HFFc6 (cell line): ENCODE data around the gene FBXL13. TPM values are rescaled to one million over a fixed set of nuclear protein-coding genes. Genes with fewer than 3 reads are reported as not detected.

Source experiments
- DNase-seq: peaks from one replicate; pipeline ENCODE4 v3.0.0-alpha.2; 2018
- H3K27ac Mint-ChIP-seq: 2 replicates; pipeline ENCODE4 v1.8.0; 2020; ENCODE audit warnings: mild to moderate bottlenecking, mixed read lengths
- H3K27me3 Mint-ChIP-seq: 2 replicates; pipeline ENCODE4 v1.8.0; 2021; ENCODE audit warnings: mild to moderate bottlenecking, moderate library complexity, mixed read lengths; ENCODE audit not compliant: insufficient read depth
- H3K36me3 Mint-ChIP-seq: 2 replicates; pipeline ENCODE4 v1.8.0; 2021; ENCODE audit warnings: low read depth, mixed read lengths
- H3K4me1 Mint-ChIP-seq: 2 replicates; pipeline ENCODE4 v1.8.0; 2020; ENCODE audit warnings: low read depth, mixed read lengths
- H3K4me3 Mint-ChIP-seq: 2 replicates; pipeline ENCODE4 v1.8.0; 2020; ENCODE audit warnings: mild to moderate bottlenecking, moderate library complexity, mixed read lengths
- H3K9me3 Mint-ChIP-seq: 2 replicates; pipeline ENCODE4 v1.8.0; 2020; ENCODE audit warnings: mild to moderate bottlenecking, mixed read lengths
- total RNA-seq, 6 experiments: library from RNA; stranded (reverse); fragmentation: NEBNext Ultra II Directional; extraction: Animal tissue kit (Norgen Biotek cat#: 25700); gene quantifications; 2 replicates in 1 of 6; 3 replicates in 5 of 6; pipeline ENCODE4 v1.2.3, GENCODE V29; 2021
- TF ChIP-seq, protein P1 (sequence below): fragments of 200-600 bp; sonication (generic); IDR thresholded peaks from 2 replicates; pipeline ENCODE4 v1.5.0; 2021; ENCODE audit warnings: antibody characterized with exemption, mild to moderate bottlenecking

Gene FBXL13
- total RNA-seq, 6 experiments from 2014 or later: 0.43 to 0.74 (median 0.56) TPM

DNA sequence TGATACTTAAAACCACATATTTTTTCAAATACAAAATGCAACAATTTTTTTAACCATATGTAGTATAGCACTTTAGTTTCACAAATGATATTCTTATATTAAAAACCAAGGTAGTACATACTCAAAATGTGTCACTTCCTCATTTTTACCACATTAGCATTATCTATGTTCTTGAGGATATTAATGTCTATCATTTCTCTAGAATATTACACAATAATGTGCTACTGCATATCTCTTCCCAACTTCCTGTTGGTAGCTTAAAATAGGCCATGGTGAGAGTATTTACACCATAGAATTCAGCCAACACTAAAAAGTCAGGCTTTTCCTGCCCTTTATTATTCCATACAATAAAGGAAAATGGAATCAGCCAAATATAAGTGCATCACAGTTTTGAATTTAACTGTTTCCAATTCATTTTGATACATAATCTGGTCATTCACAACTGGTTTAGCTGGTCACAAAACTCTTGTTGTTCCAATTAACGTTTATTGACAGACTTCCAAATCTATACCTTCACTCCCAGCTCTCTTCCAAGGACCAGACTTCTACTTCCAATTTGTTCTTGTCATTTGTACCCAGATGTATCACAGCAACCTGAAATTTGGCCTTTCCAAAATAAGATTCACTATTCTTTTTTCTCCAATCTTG, 181.8 kb downstream of the FBXL13 start:
- H3K4me1 Mint-ChIP-seq: peaks cover 89% of the 10 kb centered on the region
- H3K4me3 Mint-ChIP-seq: peak overlapping the region; percentile 45
- H3K36me3 Mint-ChIP-seq: no peaks in the 10 kb centered on the region
- H3K27ac Mint-ChIP-seq: peak overlapping the region; percentile 66
- TF ChIP-seq, protein P1, sequence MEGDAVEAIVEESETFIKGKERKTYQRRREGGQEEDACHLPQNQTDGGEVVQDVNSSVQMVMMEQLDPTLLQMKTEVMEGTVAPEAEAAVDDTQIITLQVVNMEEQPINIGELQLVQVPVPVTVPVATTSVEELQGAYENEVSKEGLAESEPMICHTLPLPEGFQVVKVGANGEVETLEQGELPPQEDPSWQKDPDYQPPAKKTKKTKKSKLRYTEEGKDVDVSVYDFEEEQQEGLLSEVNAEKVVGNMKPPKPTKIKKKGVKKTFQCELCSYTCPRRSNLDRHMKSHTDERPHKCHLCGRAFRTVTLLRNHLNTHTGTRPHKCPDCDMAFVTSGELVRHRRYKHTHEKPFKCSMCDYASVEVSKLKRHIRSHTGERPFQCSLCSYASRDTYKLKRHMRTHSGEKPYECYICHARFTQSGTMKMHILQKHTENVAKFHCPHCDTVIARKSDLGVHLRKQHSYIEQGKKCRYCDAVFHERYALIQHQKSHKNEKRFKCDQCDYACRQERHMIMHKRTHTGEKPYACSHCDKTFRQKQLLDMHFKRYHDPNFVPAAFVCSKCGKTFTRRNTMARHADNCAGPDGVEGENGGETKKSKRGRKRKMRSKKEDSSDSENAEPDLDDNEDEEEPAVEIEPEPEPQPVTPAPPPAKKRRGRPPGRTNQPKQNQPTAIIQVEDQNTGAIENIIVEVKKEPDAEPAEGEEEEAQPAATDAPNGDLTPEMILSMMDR: no peak
- H3K9me3 Mint-ChIP-seq: no peaks in the 10 kb centered on the region
- no peak for DNase-seq
- peaks cover 2% of the 10 kb centered on the region for H3K27me3 Mint-ChIP-seq

DNA sequence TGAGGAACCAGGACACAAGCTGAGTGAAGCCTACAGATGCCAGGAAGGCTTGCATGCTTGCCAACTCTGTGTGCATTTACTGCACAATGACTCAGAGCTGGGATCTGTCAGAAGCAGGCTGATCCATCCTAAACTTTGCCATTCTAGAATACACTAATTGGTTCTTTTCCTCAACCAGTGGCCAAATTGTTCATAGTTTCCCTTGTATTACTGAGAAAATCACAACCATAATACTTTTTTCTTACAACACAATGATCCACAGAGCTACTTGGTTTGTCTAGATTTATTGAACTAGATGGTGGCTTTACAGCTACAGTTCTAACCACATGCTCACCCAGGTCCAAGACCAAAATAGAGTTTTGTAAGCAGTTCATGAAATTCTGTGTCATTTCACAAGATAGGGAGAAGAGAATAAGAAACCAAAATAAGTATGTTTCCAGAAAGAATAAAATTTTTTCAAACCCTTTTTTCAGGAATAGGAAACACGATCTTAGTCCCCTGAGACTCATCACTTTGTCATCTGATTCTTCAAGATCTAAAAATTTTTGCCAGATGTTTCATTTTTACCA, 182.8 kb downstream of the FBXL13 start:
- peaks cover 81% of the 10 kb centered on the region for H3K4me1 Mint-ChIP-seq
- no peaks in the 10 kb centered on the region for H3K36me3 Mint-ChIP-seq
- H3K9me3 Mint-ChIP-seq: no peaks in the 10 kb centered on the region
- H3K27me3 Mint-ChIP-seq: peaks cover 2% of the 10 kb centered on the region
- DNase-seq: peak; percentile 87
- peak overlapping the region; percentile 66 for H3K4me3 Mint-ChIP-seq
- TF ChIP-seq, protein P1: no peak
- peak overlapping the region; percentile 86 for H3K27ac Mint-ChIP-seq

DNA sequence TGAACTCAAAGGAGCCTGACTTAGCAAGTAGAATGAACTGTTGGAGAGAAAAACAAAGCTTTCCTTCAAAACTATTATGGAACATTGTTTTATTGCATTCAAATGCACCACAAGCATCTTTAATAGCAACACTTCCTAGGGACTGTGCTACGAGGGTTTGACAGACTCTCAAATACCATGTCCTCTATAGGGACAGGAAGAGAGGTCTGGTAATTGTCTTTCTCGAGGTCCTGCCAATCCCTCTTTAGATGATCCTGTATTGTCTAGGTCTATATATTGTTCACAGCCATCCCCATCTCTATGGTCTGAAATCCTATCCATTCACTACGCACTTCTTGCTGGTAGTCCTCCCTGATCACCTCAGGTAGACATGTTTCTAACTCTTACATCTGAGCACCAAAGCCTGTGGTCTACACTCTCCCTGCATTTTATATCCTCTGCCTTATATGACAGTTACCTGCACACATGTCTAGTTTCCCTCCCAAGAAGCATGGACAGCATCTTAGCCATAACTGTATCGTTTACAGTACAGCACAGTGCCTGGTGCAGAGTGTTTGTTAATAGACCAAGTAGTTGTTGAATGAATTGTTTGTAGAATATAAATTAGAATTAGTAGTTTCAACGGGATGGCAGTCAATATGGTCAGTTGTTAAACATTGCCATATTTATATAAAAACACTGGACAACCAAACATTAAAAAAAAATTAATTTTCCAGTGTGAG, 183.5 kb downstream of the FBXL13 start:
- TF ChIP-seq, protein P1: no peak
- H3K4me3 Mint-ChIP-seq: peak overlapping the region; percentile 53
- DNase-seq: no peak
- no peaks in the 10 kb centered on the region for H3K9me3 Mint-ChIP-seq
- peak overlapping the region; percentile 86 for H3K27ac Mint-ChIP-seq
- peaks cover 2% of the 10 kb centered on the region for H3K27me3 Mint-ChIP-seq
- H3K36me3 Mint-ChIP-seq: no peaks in the 10 kb centered on the region
- peaks cover 74% of the 10 kb centered on the region for H3K4me1 Mint-ChIP-seq

DNA sequence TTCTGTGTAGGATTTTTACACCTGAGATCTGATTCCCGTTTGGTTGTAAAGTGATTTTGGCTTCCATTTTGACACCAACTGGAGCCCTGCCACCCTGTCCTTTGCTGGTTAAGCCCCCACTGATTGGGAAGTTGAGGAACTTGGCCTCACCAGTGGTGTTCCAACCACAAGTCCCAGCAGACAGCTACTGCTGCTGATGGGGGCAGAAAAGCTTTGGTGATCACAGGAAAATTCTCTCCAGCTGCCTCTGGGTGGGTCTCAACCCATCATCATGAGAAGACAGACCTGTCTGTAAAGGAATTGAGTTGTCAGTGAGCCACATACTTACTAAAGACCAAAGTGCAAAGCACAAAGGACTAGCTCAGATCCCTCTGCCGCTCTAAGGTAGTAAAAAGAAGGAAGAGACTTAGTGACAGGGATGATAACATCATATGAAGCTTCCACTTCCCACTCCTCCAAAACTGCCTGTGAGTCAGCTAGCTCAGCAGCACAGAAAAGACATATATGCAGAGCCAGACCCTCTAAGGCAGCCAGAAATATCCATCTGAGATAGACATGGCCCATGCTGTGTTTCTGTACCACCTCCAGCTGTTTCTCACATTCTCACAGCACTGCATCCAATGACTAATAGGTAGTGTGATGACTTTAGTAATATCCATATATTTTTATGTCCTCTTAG, 184.2 kb downstream of the FBXL13 start:
- peak; percentile 46 for DNase-seq
- Mint-ChIP-seq H3K36me3 (no peaks in the 10 kb centered on the region; the same call in 1 of the 2 replicates), H3K4me1 (peaks cover 67% of the 10 kb centered on the region), H3K4me3 (no peak overlapping the region; the same call in 1 of the 2 replicates), H3K9me3 (no peaks in the 10 kb centered on the region), H3K27me3 (peaks cover 2% of the 10 kb centered on the region), H3K27ac (peak overlapping the region; percentile 86)
- TF ChIP-seq, protein P1: no peak

DNA sequence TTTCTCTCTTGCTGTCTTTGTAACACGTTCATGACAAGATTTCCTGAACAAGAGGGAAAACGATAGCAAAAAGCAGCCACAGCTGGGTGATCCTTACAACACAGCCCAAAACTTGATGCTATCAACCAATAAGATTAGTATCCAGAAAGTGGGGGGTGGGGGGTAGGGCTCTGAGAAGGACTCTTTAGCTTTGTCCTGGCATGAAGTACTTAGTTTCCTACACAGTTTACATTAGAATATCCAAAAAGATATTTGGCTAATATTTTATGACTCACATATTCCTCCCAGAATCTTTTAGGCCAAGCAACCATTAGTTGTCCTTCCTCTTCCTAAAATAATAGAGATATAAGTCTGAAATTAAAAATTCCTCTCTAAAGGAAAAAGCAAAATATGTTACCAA, 184.7 kb downstream of the FBXL13 start:
- peaks cover 64% of the 10 kb centered on the region for H3K4me1 Mint-ChIP-seq
- peak overlapping the region; percentile 86 for H3K27ac Mint-ChIP-seq
- H3K27me3 Mint-ChIP-seq: no peaks in the 10 kb centered on the region; the same call in 1 of the 2 replicates
- H3K36me3 Mint-ChIP-seq: no peaks in the 10 kb centered on the region; the same call in 1 of the 2 replicates
- TF ChIP-seq, protein P1: no peak
- H3K9me3 Mint-ChIP-seq: no peaks in the 10 kb centered on the region
- DNase-seq: no peak
- no peak overlapping the region for H3K4me3 Mint-ChIP-seq
